AG04449 (cell line): ENCODE measurements around the gene CPLANE2.
"Not testable (repeated sequence)": the region's sequence is repeated elsewhere in the genome, so short reads cannot be mapped to it uniquely, and the experiment has no call there.

Experiments used
- CTCF ChIA-PET: fragments of 350-600 bp; formaldehyde crosslinking; extraction: SDS; loops from one replicate; lab custom pipeline; 2021; ENCODE audit warnings: antibody characterized with exemption; lab: Yijun Ruan, JAX
- POLR2A ChIA-PET: fragments of 400-600, 350-600 bp; formaldehyde crosslinking; extraction: SDS; loops from one replicate; lab custom pipeline; 2020; ENCODE audit warnings: antibody characterized with exemption, inconsistent platforms; lab: Yijun Ruan, JAX
- DNase-seq: peaks from one replicate; pipeline ENCODE4 v3.0.0-alpha.2; 2010; ENCODE audit warnings: low read depth, low spot score
- H3K4me3 ChIP-seq: 2 replicates; pipeline ENCODE4 v1.5.1; 2011; ENCODE audit warnings: low read depth, mild to moderate bottlenecking, control low read depth, low read length
- CTCF ChIP-seq: IDR thresholded peaks from one replicate; pipeline ENCODE4 v1.5.1; 2011; ENCODE audit warnings: mild to moderate bottlenecking, moderate library complexity, low read length, control low read depth, inconsistent platforms; ENCODE audit not compliant: insufficient read depth; ENCODE audit errors: missing control alignments

Gene CPLANE2

DNA sequence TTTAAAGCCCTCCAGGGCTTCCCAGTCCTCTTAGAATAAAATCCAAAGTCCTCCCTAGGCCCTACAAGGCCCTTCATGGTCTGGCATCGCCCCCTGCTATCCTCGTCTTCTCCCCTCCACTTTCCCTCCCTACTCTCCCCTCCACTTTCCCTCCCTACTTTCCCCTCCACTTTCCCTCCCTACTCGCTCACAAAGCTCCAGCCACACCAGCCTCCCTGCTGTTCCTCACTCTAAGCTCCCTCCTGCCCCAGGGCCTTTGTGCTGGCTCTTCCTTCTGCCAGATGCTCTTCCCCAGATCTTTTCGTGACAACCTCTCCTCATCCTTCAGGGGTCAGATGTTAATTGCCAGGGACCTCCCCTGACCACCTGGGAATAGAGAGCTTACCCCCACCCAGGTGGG lies 37.3 kb downstream of the CPLANE2 start:
- TF ChIP-seq CTCF: no peak
- ChIA-PET CTCF (interaction anchor here (0.6 to 10.2 kb wide), 6 partner anchors 10 to 221 kb away, joined by 3 to 132 read pairs (median 8); no protein-coding TSS in a partner anchor), POLR2A (no interaction called here)
- no peak for DNase-seq
- no peak overlapping the region for H3K4me3 ChIP-seq

DNA sequence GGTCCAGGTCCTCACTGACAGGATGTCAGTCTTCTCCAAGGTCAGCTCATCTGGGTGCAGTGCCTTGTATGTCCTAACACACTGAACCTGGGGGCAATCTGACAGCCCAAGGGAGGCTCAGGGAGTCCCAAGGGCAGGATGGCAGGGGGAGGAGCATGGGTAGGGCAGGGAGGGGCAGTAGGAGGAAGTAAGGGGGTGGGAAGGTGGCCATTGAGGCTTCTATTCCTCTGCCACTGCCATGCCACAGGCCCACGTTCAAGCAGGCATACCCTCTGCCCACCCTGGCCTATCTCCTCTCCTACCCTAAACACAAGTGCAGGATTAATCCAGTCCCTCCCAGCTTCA lies 37.9 kb downstream of the CPLANE2 start:
- TF ChIP-seq CTCF: no peak
- no peak for DNase-seq
- ChIA-PET CTCF (interaction anchor here (1.9 to 10.2 kb wide), 4 partner anchors 9 to 126 kb away, joined by 8 to 132 read pairs (median 40); no protein-coding TSS in a partner anchor), POLR2A (interaction anchor here (0.6 kb wide), 1 partner anchor 59 kb away, joined by 3 read pairs; no protein-coding TSS in a partner anchor)
- no peak overlapping the region for H3K4me3 ChIP-seq

- no peak for TF ChIP-seq CTCF
- ChIA-PET CTCF (interaction anchor here (1.1 to 10.2 kb wide), 6 partner anchors 9 to 126 kb away, joined by 4 to 132 read pairs (median 8); no protein-coding TSS in a partner anchor), POLR2A (interaction anchor here (0.6 kb wide), 1 partner anchor 60 kb away, joined by 3 read pairs; no protein-coding TSS in a partner anchor)
- DNase-seq: no peak
- no peak overlapping the region for H3K4me3 ChIP-seq
Measured at GRCh38 chr1:16198444-16199156, 38.4 kb downstream of the CPLANE2 start.

DNA sequence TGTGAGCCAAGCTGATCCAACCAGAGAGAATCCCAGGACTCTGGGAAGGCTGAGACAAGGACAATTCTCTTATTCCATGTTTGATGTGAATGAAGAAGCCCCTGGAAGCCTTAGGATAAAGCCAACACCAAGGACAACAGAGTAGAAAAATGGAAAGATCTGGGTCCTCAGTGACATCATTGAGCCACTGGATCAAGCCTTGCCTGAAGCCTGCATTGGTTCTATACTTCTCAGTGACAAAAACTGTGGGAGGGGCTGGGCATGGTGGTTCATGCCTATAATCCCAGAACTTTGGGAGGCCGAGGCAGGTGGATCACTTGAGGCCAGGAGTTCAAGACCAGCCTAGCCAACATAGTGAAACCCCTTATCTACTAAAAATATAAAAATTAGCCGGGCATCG lies 40.1 kb downstream of the CPLANE2 start:
- no peak for TF ChIP-seq CTCF
- no peak overlapping the region for H3K4me3 ChIP-seq
- no peak for DNase-seq
- ChIA-PET POLR2A (no interaction called here), CTCF (interaction anchor here (0.9 to 10.2 kb wide), 3 partner anchors 8 to 123 kb away, joined by 3 to 132 read pairs (median 4); partner anchors contain the start of gene FAM131C)

- H3K4me3 ChIP-seq, POLR2A ChIA-PET, DNase-seq: not testable (repeated sequence)
- CTCF ChIA-PET: interaction anchor here (0.9 to 10.2 kb wide), 4 partner anchors 9 to 122 kb away, joined by 3 to 132 read pairs (median 3); partner anchors contain the start of gene FAM131C
Measured at GRCh38 chr1:16196139-16196538, 40.8 kb downstream of the CPLANE2 start.

GRCh38 chr1:16195518-16195905 lies 41.5 kb downstream of the CPLANE2 start:
- TF ChIP-seq CTCF: no peak
- POLR2A ChIA-PET: no interaction called here
- H3K4me3 ChIP-seq: no peak overlapping the region
- CTCF ChIA-PET: interaction anchor here (1.1 to 10.2 kb wide), 3 partner anchors 9 to 120 kb away, joined by 3 to 132 read pairs (median 3); no protein-coding TSS in a partner anchor
- no peak for DNase-seq
